DMS 273 (cell line): ENCODE measurements around the gene C22orf15.

Experiments used
- DNase-seq: peaks from one replicate; lab custom pipeline; 2025; ENCODE audit not compliant: unreplicated experiment; lab: John Stamatoyannopoulos, UW

Gene C22orf15

GRCh38 chr22:23772649-23773473, 10.1 kb downstream of the C22orf15 start, which contains the start of gene MMP11:
TSS of gene MMP11 (plus strand) at chr22:23772849. CDS start at chr22:23772871, 22 bp downstream.
- peak; percentile 52 for DNase-seq

DNA sequence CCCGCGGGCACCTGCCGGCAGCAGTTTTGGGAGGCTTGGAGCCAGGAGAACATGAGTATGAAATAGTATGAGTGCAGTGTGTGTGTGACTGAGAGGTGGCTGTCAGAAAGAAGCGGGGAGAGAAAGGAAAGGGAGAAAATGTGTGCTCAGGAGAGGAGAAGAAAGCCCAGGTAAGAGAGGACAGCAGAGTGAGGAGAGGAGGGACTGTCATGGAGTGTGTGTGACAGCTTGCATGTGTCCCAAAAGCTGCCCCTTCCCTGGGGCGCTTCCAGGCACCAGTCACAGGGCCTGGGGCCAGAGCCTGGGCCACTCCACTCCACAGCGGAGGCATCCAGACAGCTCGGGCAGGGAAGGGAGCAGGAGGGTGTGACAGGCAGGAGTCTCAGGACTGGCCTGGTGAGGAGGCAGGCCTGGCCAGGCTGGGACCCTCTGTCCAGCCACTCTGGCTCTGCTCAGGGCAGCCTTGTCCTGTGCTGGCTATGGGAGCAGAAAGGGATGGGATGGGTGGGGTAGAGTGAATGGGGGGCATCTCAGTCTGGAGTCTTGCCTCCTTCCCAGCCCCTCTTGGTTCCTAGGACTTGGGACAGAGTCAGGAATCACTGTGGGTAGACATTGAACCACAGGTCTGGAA, 10.8 kb downstream of the C22orf15 start:
- DNase-seq, result no peak

DNA sequence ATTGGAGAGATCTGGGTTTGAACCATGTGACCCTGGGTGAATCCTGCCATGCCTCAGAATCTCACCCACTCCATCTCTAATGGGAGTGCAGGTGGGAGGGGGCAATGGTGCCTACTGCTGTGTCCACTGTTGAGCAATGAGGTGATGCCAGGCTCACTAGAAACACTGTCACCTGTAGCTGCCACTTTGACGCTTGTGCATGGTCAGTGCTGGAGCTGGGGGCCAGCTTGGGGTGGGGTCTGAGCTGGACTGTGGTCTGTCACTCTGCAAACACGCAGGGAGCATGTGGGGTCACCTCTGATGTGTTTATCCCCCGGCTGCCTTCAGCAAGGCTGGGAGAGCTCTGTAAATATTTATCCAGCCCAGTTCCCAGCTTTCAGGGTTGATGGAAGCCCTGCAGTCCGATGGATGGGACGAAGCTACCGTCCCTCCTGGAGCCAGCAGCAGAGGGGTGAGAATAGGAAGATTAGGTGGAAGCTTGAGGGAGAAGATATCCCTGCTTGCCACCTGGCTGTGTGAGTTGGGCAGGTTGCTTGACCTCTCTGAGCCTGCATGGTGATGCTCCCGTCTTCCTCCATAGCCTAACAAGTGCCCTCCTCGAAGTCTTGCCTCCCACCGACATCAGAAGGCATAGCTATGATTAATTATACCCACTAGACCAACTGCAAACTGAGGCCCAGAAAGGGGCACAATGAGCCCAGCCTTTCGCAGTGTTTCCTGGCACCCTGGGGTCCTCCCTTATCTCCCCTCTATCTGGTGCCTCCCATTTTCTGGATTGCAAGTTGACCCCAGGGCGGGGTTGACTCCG, 11.5 kb downstream of the C22orf15 start:
- no peak for DNase-seq

DNA sequence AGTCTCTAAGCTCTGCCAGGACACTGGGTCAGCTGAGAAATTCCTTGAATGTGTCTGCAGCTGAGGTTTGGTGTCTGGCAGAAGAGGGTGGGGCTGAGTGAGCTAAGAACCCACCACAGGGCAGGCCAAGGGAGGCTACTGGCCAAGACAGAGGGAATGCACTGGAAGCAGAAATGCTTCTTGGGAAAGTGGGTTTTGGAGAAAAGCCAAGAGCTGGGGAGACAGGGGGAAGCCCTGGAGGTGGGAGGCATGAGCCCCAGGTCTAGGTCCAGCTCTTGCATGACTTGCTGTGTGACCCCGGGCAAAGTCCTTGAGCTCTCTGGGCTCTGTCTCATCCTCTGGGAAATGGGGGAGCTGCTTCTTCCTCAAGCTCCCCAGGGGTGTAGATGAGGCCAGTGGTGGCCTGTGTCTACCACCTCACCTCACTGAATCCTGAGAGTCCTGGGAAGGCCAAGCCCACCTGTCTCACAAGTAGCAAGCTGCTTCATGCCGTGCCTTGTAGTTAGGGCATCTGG, 12.2 kb downstream of the C22orf15 start:
- peak; percentile 22 for DNase-seq

DNA sequence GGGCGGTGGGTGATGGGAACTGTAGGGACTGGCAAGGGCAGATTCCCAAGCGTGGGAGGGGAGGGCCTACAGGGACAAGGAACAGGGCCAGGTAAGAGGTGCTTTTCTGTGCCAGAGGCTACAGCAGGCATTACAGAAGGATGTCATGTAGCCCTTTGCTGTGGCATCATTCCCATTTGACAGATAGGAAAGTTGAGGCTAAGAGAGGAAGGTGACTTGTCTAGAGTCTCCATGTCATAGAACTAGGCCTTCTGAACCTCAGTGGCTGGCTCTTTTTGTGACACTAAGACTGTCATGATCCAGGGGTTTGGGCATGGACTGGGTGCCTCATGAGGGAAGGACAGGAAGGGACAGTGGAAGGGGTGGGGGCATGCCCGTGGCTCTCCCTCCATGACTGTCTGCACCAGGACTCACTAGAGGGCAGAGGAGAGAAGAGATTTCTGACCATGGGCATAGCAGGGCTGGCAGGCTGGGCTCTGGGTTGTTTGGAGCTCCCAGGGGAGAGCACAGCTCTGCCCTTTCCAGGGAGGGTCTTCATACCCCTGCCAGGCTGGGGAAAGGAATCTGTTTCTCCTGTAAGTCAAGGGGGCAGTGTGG, 13.1 kb downstream of the C22orf15 start:
- peak; percentile 31 for DNase-seq

DNA sequence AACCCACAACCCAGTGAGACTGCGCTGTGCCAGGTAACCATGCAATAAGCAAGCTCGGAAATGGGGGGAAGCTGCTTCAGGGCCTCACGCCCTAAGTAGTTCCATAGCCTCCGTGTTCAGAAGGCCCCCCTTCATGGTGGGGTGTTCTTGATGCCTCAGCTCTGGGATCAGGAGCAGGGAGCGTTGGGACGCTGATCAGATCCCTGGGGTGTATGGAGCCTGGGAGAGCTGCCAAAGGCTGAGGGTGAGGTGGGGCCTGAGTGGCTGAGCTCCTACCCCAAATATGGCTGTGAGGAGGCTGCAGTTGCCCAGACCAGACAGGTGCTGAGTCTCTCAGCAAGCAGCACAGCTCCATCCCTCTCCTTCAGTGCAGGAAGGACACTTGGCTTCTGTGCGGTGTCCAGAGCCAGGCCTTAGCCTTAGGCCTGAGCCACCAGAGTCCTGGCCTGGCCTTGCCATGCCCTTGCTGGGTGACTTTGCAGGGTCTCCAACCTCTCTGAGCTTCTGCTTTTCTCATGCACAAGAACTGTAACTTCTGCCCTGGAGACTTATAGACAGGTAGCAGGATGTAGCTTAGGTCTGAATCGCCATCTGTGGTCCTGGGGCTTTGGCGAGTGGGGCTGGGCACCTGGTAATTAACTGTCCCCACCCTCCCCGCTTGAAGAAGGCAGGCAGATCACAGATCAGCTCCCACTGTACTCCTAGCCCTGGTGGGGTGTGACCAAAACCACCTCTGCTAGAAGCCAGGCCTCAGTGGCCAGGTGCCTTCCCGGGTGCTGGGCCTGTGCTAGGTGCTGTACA, 15.2 kb downstream of the C22orf15 start:
- peak; percentile 55 for DNase-seq

DNA sequence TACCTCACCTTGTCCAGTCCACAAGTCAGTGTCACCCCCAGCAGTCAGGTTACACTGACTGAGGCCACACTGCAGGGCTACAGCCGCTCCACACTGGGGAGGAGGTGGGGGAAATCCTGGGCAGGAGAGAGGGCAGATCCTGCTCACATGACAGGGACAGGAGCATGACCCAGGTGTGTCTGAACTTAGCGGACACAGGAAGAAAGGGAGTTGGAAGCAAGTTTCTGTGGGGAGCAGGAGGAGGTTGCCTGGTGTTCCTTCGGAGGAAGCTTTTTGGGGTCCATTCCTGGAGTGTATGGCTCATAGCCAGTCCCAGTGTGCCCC, 15.7 kb downstream of the C22orf15 start:
- no peak for DNase-seq

DNA sequence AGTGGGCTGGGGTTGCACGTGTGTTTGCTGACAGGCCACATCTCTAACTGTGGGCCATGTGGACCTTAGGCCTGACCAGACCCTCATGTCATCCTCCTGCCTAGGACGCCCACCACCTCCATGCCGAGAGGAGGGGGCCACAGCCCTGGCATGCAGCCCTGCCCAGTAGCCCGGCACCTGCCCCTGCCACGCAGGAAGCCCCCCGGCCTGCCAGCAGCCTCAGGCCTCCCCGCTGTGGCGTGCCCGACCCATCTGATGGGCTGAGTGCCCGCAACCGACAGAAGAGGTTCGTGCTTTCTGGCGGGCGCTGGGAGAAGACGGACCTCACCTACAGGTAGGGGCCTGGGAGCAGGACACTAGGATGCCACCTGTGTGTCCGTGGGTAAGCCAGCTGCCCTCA, 16.3 kb downstream of the C22orf15 start:
- no peak for DNase-seq

DNA sequence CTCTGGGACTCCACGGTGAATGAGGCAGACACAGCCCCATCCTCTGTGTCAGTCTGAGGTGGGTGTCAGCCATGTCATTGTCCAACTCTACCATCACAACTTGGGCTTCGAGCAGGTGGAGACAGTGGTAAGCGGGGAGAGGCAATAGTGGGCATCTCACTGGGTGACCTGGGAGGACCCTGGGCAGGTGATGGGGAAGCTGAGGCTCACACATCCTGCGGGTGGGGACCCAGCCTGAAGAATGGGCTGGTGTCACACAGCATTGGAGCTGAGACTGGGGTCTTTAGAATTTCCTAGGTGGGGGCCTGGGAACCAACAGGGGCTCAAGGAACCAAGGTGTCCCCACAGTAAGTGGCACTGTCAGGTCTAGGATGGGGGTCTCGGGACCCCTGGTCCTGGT, 16.9 kb downstream of the C22orf15 start:
- no peak for DNase-seq

DNA sequence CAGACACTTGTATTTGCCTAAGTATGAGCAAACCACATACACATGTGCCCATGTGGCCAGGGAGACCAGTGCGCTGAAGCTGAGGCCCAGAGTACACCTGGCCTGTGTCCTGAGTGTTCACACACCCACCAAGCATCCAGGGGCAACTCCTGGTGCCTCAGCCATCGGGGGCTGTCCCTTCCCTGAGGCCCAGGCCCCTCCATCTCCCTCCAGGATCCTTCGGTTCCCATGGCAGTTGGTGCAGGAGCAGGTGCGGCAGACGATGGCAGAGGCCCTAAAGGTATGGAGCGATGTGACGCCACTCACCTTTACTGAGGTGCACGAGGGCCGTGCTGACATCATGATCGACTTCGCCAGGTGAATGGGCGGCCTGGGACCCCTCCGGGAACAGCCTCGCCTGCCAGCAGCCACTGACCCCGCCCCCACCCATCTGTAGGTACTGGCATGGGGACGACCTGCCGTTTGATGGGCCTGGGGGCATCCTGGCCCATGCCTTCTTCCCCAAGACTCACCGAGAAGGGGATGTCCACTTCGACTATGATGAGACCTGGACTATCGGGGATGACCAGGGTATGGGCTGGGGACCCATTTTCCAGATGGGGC, 17.5 kb downstream of the C22orf15 start:
- DNase-seq, result no peak

- peak; percentile 65 for DNase-seq
Measured at GRCh38 chr22:23781065-23781464, 18.3 kb downstream of the C22orf15 start.

DNA sequence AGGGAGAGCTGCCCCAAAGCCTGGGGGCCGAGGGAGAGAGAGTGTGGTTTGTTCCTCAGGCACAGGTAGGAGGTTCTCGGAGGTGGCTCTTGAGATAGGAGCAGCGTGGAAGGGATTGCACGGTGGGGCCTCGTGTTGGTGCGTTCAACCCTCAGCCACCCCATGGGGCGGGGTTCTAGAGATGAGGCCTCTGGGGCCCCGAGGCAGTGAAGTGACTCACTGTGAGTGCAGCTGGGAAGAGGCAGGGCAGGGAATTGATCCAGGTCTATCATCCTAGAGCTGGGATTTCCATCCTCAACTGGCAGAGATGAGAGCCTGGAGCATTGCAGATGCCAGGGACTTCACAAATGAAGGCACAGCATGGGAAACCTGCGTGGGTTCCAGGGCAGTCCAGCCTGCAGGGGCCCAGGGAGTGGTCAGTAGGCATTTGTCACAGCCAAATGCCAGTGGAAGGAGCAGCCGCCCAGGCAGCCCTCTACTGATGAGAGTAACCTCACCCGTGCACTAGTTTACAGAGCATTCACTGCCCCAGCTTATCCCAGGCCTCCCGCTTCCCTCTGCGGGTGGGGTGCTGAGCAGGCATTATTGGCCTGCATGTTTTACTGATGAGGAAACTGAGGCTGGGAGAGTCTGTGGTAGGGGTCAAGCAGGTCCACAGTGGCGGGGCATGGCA, 18.9 kb downstream of the C22orf15 start:
- DNase-seq, result peak; percentile 38

DNA sequence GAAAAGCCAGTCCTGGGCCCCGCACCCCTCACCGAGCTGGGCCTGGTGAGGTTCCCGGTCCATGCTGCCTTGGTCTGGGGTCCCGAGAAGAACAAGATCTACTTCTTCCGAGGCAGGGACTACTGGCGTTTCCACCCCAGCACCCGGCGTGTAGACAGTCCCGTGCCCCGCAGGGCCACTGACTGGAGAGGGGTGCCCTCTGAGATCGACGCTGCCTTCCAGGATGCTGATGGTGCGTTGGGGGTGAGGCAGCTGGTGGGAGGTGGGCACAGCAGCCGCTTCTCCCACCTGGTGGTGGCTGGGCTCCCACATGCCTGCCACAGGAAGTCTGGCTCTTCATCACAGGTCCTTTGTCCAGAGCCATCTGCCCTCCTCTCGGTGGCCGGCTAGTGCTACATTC, 19.5 kb downstream of the C22orf15 start:
- no peak for DNase-seq

DNA sequence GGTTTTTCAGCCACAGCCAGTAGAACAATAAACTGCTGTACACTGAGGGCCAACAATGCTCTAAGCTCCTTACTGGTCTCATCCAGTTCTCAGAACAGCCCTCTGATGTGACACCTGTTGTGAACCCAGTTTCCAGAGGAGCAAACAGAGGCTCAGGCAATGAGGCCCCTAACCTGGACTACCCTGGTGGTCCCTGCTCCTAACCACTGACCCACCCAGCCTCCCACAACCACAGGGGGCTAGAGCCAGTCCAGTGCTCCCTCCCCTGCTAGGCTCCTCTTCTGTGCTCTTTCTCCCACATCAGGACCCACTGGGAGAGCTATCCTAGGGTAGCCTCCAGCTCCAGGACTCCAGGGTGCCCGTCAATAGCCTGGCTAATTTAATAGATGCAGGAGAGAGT, 19.9 kb downstream of the C22orf15 start:
- DNase-seq, result no peak

DNA sequence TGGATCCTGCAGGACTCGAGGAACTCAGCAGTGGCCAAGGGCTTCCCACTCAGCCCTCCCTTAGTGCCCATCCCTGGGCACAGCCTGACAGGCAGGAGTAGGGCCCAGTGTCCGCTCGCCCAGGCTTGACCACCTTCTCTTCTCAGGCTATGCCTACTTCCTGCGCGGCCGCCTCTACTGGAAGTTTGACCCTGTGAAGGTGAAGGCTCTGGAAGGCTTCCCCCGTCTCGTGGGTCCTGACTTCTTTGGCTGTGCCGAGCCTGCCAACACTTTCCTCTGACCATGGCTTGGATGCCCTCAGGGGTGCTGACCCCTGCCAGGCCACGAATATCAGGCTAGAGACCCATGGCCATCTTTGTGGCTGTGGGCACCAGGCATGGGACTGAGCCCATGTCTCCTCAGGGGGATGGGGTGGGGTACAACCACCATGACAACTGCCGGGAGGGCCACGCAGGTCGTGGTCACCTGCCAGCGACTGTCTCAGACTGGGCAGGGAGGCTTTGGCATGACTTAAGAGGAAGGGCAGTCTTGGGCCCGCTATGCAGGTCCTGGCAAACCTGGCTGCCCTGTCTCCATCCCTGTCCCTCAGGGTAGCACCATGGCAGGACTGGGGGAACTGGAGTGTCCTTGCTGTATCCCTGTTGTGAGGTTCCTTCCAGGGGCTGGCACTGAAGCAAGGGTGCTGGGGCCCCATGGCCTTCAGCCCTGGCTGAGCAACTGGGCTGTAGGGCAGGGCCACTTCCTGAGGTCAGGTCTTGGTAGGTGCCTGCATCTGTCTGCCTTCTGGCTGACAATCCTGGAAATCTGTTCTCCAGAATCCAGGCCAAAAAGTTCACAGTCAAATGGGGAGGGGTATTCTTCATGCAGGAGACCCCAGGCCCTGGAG, 20.7 kb downstream of the C22orf15 start:
- DNase-seq, result no peak

DNA sequence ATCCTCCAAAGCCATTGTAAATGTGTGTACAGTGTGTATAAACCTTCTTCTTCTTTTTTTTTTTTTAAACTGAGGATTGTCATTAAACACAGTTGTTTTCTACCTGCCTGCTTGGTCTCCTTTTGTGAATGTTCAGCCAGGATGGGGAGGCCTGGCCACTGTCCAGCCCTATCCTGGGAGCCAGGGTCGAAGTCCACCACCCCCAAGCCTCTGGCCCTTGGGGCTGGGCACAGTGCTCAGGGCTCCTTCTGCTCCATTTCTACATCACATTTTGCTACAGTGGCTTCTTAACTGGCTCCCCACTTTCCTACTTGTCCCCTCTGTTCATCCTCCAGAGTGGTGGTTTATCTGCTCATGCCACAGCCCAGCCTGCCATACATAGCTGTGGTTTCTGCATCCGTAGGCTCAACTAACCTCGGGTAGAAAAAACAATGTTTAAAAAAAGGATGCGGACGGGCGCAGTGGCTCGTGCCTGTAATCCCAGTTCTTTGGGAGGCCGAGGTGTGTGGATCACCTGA, 21.5 kb downstream of the C22orf15 start:
- no peak for DNase-seq

DNA sequence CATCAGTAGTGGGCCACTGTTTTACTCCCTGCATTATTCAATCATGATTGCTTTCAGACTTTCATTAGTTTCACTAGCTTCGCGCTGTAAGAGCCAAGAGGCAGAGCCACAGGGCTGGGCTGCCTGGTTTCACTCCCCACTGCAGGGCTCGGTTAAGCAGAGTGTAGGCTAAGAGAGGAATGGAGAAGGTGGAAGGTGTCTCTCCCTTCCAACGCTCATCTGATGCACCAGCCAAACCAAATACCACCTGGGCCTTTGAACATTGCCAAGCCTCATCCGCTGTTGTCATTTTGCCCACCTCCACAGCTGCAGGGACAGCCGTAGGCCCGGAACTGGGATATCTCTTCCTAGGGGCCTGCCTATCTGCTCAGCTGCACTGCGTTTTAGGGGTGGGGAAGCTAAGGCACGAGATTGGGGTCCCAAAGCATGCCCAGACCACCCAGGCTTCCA, 23.5 kb downstream of the C22orf15 start:
- no peak for DNase-seq
